Karpas-422 (cell line): ENCODE measurements around the gene SMARCD3. TPM values are rescaled to one million over a fixed set of nuclear protein-coding genes. Genes with fewer than 3 reads are reported as not detected.

ENCODE experiments used
- DNase-seq: peaks from one replicate; pipeline ENCODE4 v3.0.0-alpha.2; 2015
- H2AFZ ChIP-seq: fragments of 200-600 bp; sonication (generic); 2 replicates; pipeline ENCODE4 v1.6.1; 2014; ENCODE audit warnings: antibody characterized with exemption, low read length, mixed read lengths
- H3K27ac ChIP-seq: fragments of 200-600 bp; sonication (generic); 2 replicates; pipeline ENCODE4 v1.5.1; 2014; ENCODE audit warnings: mild to moderate bottlenecking, low read length, moderate library complexity
- H3K27me3 ChIP-seq: fragments of 200-600 bp; sonication (generic); 2 replicates; pipeline ENCODE4 v1.6.1; 2014; ENCODE audit warnings: low read length, mixed read lengths
- H3K36me3 ChIP-seq: fragments of 200-600 bp; sonication (generic); 2 replicates; pipeline ENCODE4 v1.6.1; 2014; ENCODE audit warnings: low read length, mixed read lengths; ENCODE audit not compliant: insufficient read depth
- H3K4me1 ChIP-seq: fragments of 200-600 bp; sonication (generic); 2 replicates; pipeline ENCODE4 v1.6.1; 2014; ENCODE audit warnings: mild to moderate bottlenecking, low read length, mixed read lengths
- H3K4me2 ChIP-seq: fragments of 200-600 bp; sonication (generic); 2 replicates; pipeline ENCODE4 v1.6.1; 2014; ENCODE audit warnings: low read length, low read depth, mild to moderate bottlenecking; ENCODE audit not compliant: poor library complexity, severe bottlenecking
- H3K4me3 ChIP-seq: fragments of 200-600 bp; sonication (generic); 2 replicates; pipeline ENCODE4 v1.5.1; 2014; ENCODE audit warnings: mild to moderate bottlenecking, antibody characterized with exemption, low read length, mixed read lengths
- H3K79me2 ChIP-seq: fragments of 200-600 bp; sonication (generic); 2 replicates; pipeline ENCODE4 v1.6.1; 2014; ENCODE audit warnings: mild to moderate bottlenecking, low read length, mixed read lengths
- H3K9ac ChIP-seq: fragments of 200-600 bp; sonication (generic); 2 replicates; pipeline ENCODE4 v1.6.0; 2014; ENCODE audit warnings: low read length
- H3K9me2 ChIP-seq: fragments of 200-600 bp; sonication (generic), shearing (Covaris generic); replicated peaks from 2 replicates; pipeline ENCODE4 v1.6.0; 2014; ENCODE audit warnings: mild to moderate bottlenecking, low read length, moderate library complexity; ENCODE audit not compliant: insufficient read depth
- H3K9me3 ChIP-seq: fragments of 300-700, 200-600 bp; sonication (generic); 2 replicates; pipeline ENCODE4 v1.6.1; 2014; ENCODE audit warnings: low read length, mixed read lengths
- H4K20me1 ChIP-seq: fragments of 200-600 bp; sonication (generic); 2 replicates; pipeline ENCODE4 v1.6.1; 2014; ENCODE audit warnings: mild to moderate bottlenecking, antibody characterized with exemption, low read length, low read depth; ENCODE audit not compliant: insufficient read depth
- total RNA-seq: library from RNA; depleted of rRNA; stranded (reverse); fragments of >200 nt; shearing (Covaris generic); gene quantifications from 2 replicates; pipeline ENCODE4 v1.2.3, GENCODE V29; 2014; ENCODE audit warnings: low replicate concordance

SMARCD3 gene
- total RNA-seq, 1 experiment from 2014 or later: 3.2 TPM

GRCh38 chr7:151238924-151239836 is 9.3 kb downstream of the SMARCD3 start:
- Histone ChIP-seq H3K79me2 (peaks cover 10% of the 10 kb centered on the region), H3K4me2 (no peak overlapping the region), H3K27ac (no peak overlapping the region), H4K20me1 (peaks cover 8% of the 10 kb centered on the region; the same call in 1 of the 2 replicates), H3K4me1 (peaks cover 15% of the 10 kb centered on the region), H3K9ac (no peak overlapping the region), H3K9me2 (no peaks in the 10 kb centered on the region), H3K4me3 (no peak overlapping the region), H3K9me3 (no peaks in the 10 kb centered on the region), H3K36me3 (no peaks in the 10 kb centered on the region), H2AFZ (no peak overlapping the region), H3K27me3 (no peaks in the 10 kb centered on the region)
- DNase-seq: peak; percentile 39

GRCh38 chr7:151238190-151238810 is 10.2 kb downstream of the SMARCD3 start:
- Histone ChIP-seq H4K20me1 (peaks cover 15% of the 10 kb centered on the region; the same call in 1 of the 2 replicates), H2AFZ (no peak overlapping the region), H3K36me3 (no peaks in the 10 kb centered on the region), H3K9me3 (no peaks in the 10 kb centered on the region), H3K27ac (no peak overlapping the region), H3K9ac (no peak overlapping the region), H3K79me2 (peaks cover 18% of the 10 kb centered on the region), H3K4me2 (no peak overlapping the region), H3K4me3 (no peak overlapping the region), H3K4me1 (peaks cover 15% of the 10 kb centered on the region), H3K27me3 (no peaks in the 10 kb centered on the region), H3K9me2 (no peaks in the 10 kb centered on the region)
- DNase-seq: no peak

- Histone ChIP-seq H3K4me2 (no peak overlapping the region), H4K20me1 (peaks cover 22% of the 10 kb centered on the region; the same call in 1 of the 2 replicates), H3K9me3 (no peaks in the 10 kb centered on the region), H3K9ac (no peak overlapping the region), H3K4me1 (peaks cover 10% of the 10 kb centered on the region), H2AFZ (no peak overlapping the region), H3K9me2 (no peaks in the 10 kb centered on the region), H3K27me3 (no peaks in the 10 kb centered on the region), H3K36me3 (no peaks in the 10 kb centered on the region), H3K27ac (no peak overlapping the region), H3K79me2 (peaks cover 26% of the 10 kb centered on the region), H3K4me3 (no peak overlapping the region)
- no peak for DNase-seq
Measured at GRCh38 chr7:151237244-151238189, 11.0 kb downstream of the SMARCD3 start.

GRCh38 chr7:151236406-151236805 is 12.1 kb downstream of the SMARCD3 start:
- no peaks in the 10 kb centered on the region for H3K36me3 ChIP-seq
- H3K9me3 ChIP-seq: no peaks in the 10 kb centered on the region
- no peaks in the 10 kb centered on the region for H3K9me2 ChIP-seq
- H3K9ac ChIP-seq: no peak overlapping the region
- H3K4me1 ChIP-seq: peaks cover 16% of the 10 kb centered on the region
- no peaks in the 10 kb centered on the region for H3K27me3 ChIP-seq
- H3K27ac ChIP-seq: no peak overlapping the region
- no peak for DNase-seq
- H4K20me1 ChIP-seq: peaks cover 22% of the 10 kb centered on the region; the same call in 1 of the 2 replicates
- H3K4me3 ChIP-seq: no peak overlapping the region
- H3K4me2 ChIP-seq: no peak overlapping the region
- H2AFZ ChIP-seq: no peak overlapping the region
- H3K79me2 ChIP-seq: peaks cover 28% of the 10 kb centered on the region

GRCh38 chr7:151235091-151235787 is 13.3 kb downstream of the SMARCD3 start:
- H3K36me3 ChIP-seq: no peaks in the 10 kb centered on the region
- peaks cover 28% of the 10 kb centered on the region for H3K79me2 ChIP-seq
- H3K27me3 ChIP-seq: no peaks in the 10 kb centered on the region
- no peak for DNase-seq
- H3K4me1 ChIP-seq: peaks cover 20% of the 10 kb centered on the region
- no peak overlapping the region for H2AFZ ChIP-seq
- no peak overlapping the region for H3K9ac ChIP-seq
- no peaks in the 10 kb centered on the region for H3K9me3 ChIP-seq
- H3K9me2 ChIP-seq: no peaks in the 10 kb centered on the region
- H3K27ac ChIP-seq: no peak overlapping the region
- no peak overlapping the region for H3K4me2 ChIP-seq
- H3K4me3 ChIP-seq: no peak overlapping the region
- H4K20me1 ChIP-seq: peaks cover 17% of the 10 kb centered on the region; the same call in 1 of the 2 replicates

- no peaks in the 10 kb centered on the region for H3K9me3 ChIP-seq
- H3K4me3 ChIP-seq: peak overlapping the region; percentile 94
- peaks cover 20% of the 10 kb centered on the region for H3K4me1 ChIP-seq
- peaks cover 28% of the 10 kb centered on the region for H3K79me2 ChIP-seq
- no peaks in the 10 kb centered on the region for H3K36me3 ChIP-seq
- no peak overlapping the region for H2AFZ ChIP-seq
- H3K27ac ChIP-seq: no peak overlapping the region
- peaks cover 13% of the 10 kb centered on the region; the same call in 1 of the 2 replicates for H4K20me1 ChIP-seq
- no peaks in the 10 kb centered on the region for H3K9me2 ChIP-seq
- peak overlapping the region; percentile 77 for H3K4me2 ChIP-seq
- no peak for DNase-seq
- H3K27me3 ChIP-seq: no peaks in the 10 kb centered on the region
- peak overlapping the region; percentile 89 for H3K9ac ChIP-seq
Measured at GRCh38 chr7:151233804-151234203, 14.7 kb downstream of the SMARCD3 start.

- Histone ChIP-seq H3K79me2 (peaks cover 28% of the 10 kb centered on the region), H3K27ac (peak overlapping the region; percentile 33), H3K36me3 (no peaks in the 10 kb centered on the region), H3K9ac (peak overlapping the region; percentile 89), H3K4me3 (peak overlapping the region; percentile 94), H4K20me1 (peaks cover 13% of the 10 kb centered on the region; the same call in 1 of the 2 replicates), H2AFZ (no peak overlapping the region), H3K9me3 (no peaks in the 10 kb centered on the region), H3K4me2 (peak overlapping the region; percentile 77), H3K9me2 (no peaks in the 10 kb centered on the region), H3K27me3 (no peaks in the 10 kb centered on the region), H3K4me1 (peaks cover 23% of the 10 kb centered on the region)
- DNase-seq: peak; percentile 82
Measured at GRCh38 chr7:151232917-151233701, 15.4 kb downstream of the SMARCD3 start.
